ENCODE data around the gene TBC1D22A.

The TBC1D22A gene

GRCh38 chr22:47059701-47060161 is 297.3 kb downstream of the TBC1D22A start:
- Histone ChIP-seq H3K4me3 (ENCODE audit: low read depth, low read length, poor library complexity, severe bottlenecking) (no peak overlapping the region), H3K27me3 (ENCODE audit: insufficient read depth, low read length) (no peaks in the 10 kb centered on the region), H3F3A (ENCODE audit: insufficient read depth, low read length) (no peaks in the 10 kb centered on the region), H3K36me3 (ENCODE audit: insufficient read depth, low read length) (peaks cover 4% of the 10 kb centered on the region; the same call in 1 of the 2 replicates), H3K4me1 (ENCODE audit: insufficient read depth, low read length, severe bottlenecking) (peaks cover 45% of the 10 kb centered on the region), H3K9ac (ENCODE audit: low read length) (peak overlapping the region; percentile 19; the same call in 1 of the 2 replicates), H4K20me1 (ENCODE audit: insufficient read depth, low read length) (no peaks in the 10 kb centered on the region), H3K9me2 (ENCODE audit: low read depth, low read length) (no peaks in the 10 kb centered on the region), H3K79me2 (ENCODE audit: insufficient read depth, low read length) (no peaks in the 10 kb centered on the region), H3K4me2 (ENCODE audit: low read length) (peak overlapping the region; percentile 44), H2AFZ (ENCODE audit: low read length) (no peak overlapping the region), H3K9me3 (ENCODE audit: low read length) (no peaks in the 10 kb centered on the region), H3K27ac (ENCODE audit: low read depth, low read length, poor library complexity, severe bottlenecking) (peak overlapping the region; percentile 63)
- TF ChIP-seq CTCF (IDR thresholded peaks at IDR 0.05; ENCODE audit: low read length) (no peak), EZH2 (IDR thresholded peaks at IDR 0.05; ENCODE audit: borderline replicate concordance, low read length) (no peak)

- no peaks in the 10 kb centered on the region for H3K79me2 ChIP-seq (ENCODE audit: insufficient read depth, low read length)
- TF ChIP-seq EZH2 (IDR thresholded peaks at IDR 0.05; ENCODE audit: borderline replicate concordance, low read length) (no peak), CTCF (IDR thresholded peaks at IDR 0.05; ENCODE audit: low read length) (no peak)
- peaks cover 4% of the 10 kb centered on the region; the same call in 1 of the 2 replicates for H3K36me3 ChIP-seq (ENCODE audit: insufficient read depth, low read length)
These were observed 298.3 kb downstream of the TBC1D22A start for GRCh38 chr22:47060718-47061117.

GRCh38 chr22:47061226-47061625 is 298.8 kb downstream of the TBC1D22A start:
- Histone ChIP-seq H3K27me3 (ENCODE audit: insufficient read depth, low read length) (no peaks in the 10 kb centered on the region), H3K4me2 (ENCODE audit: low read length) (no peak overlapping the region), H3K79me2 (ENCODE audit: insufficient read depth, low read length) (no peaks in the 10 kb centered on the region), H3K4me3 (ENCODE audit: low read depth, low read length, poor library complexity, severe bottlenecking) (no peak overlapping the region), H3K9me2 (ENCODE audit: low read depth, low read length) (no peaks in the 10 kb centered on the region), H3F3A (ENCODE audit: insufficient read depth, low read length) (no peaks in the 10 kb centered on the region), H3K9ac (ENCODE audit: low read length) (no peak overlapping the region), H3K36me3 (ENCODE audit: insufficient read depth, low read length) (peaks cover 4% of the 10 kb centered on the region; the same call in 1 of the 2 replicates), H3K4me1 (ENCODE audit: insufficient read depth, low read length, severe bottlenecking) (peaks cover 30% of the 10 kb centered on the region), H2AFZ (ENCODE audit: low read length) (no peak overlapping the region), H4K20me1 (ENCODE audit: insufficient read depth, low read length) (no peaks in the 10 kb centered on the region), H3K9me3 (ENCODE audit: low read length) (no peaks in the 10 kb centered on the region), H3K27ac (ENCODE audit: low read depth, low read length, poor library complexity, severe bottlenecking) (no peak overlapping the region)
- TF ChIP-seq CTCF (IDR thresholded peaks at IDR 0.05; ENCODE audit: low read length) = no peak
- TF ChIP-seq EZH2 (IDR thresholded peaks at IDR 0.05; ENCODE audit: borderline replicate concordance, low read length) = no peak

More at GRCh38 chr22:47060718-47061117, 298.3 kb downstream of the TBC1D22A start:
- H4K20me1 ChIP-seq (ENCODE audit: insufficient read depth, low read length) = no peaks in the 10 kb centered on the region
- no peaks in the 10 kb centered on the region for H3K27me3 ChIP-seq (ENCODE audit: insufficient read depth, low read length)
- no peak overlapping the region for H3K27ac ChIP-seq (ENCODE audit: low read depth, low read length, poor library complexity, severe bottlenecking)
- no peak overlapping the region for H3K9ac ChIP-seq (ENCODE audit: low read length)
- H3K4me2 ChIP-seq (ENCODE audit: low read length) = no peak overlapping the region
- H2AFZ ChIP-seq (ENCODE audit: low read length) = no peak overlapping the region
- H3F3A ChIP-seq (ENCODE audit: insufficient read depth, low read length) = no peaks in the 10 kb centered on the region
- peaks cover 35% of the 10 kb centered on the region for H3K4me1 ChIP-seq (ENCODE audit: insufficient read depth, low read length, severe bottlenecking)
- no peaks in the 10 kb centered on the region for H3K9me2 ChIP-seq (ENCODE audit: low read depth, low read length)
- H3K9me3 ChIP-seq (ENCODE audit: low read length) = no peaks in the 10 kb centered on the region
- no peak overlapping the region for H3K4me3 ChIP-seq (ENCODE audit: low read depth, low read length, poor library complexity, severe bottlenecking)
